Epithelial cell of esophagus (primary cell): ENCODE results near the gene CELA1.
"Not testable (repeated sequence)": the region's sequence is repeated elsewhere in the genome, so short reads cannot be mapped to it uniquely, and the experiment has no call there.

ENCODE experiments used
- DNase-seq: peaks from one replicate; pipeline ENCODE4 v3.0.0; 2010; ENCODE audit warnings: low read depth
- H3K4me3 ChIP-seq: 2 replicates; pipeline ENCODE4 v1.5.1; 2011; ENCODE audit warnings: mild to moderate bottlenecking, low read length, control low read depth
- CTCF ChIP-seq: IDR thresholded peaks from 2 replicates; pipeline ENCODE4 v1.5.1; 2011; ENCODE audit warnings: low read depth, mild to moderate bottlenecking, low read length, control low read depth, inconsistent platforms; ENCODE audit not compliant: insufficient read depth; ENCODE audit errors: missing control alignments

CELA1 gene

GRCh38 chr12:51345681-51346080 lies 798 bp downstream of the CELA1 start:
- no peak for TF ChIP-seq CTCF
- H3K4me3 ChIP-seq, result no peak overlapping the region
- DNase-seq, result no peak

- DNase-seq, result peak; percentile 50
- H3K4me3 ChIP-seq, result no peak overlapping the region
- TF ChIP-seq CTCF, result no peak
Measured at GRCh38 chr12:51343201-51343600, 3.3 kb downstream of the CELA1 start.

- no peak overlapping the region for H3K4me3 ChIP-seq
- DNase-seq, result no peak
- TF ChIP-seq CTCF, result no peak
Measured at GRCh38 chr12:51342416-51342815, 4.1 kb downstream of the CELA1 start.

- no peak overlapping the region for H3K4me3 ChIP-seq
- peak; percentile 100 for TF ChIP-seq CTCF
Measured at GRCh38 chr12:51341251-51342007, 5.0 kb downstream of the CELA1 start.

GRCh38 chr12:51339750-51340149 lies 6.7 kb downstream of the CELA1 start:
- no peak for TF ChIP-seq CTCF
- DNase-seq, result no peak
- no peak overlapping the region for H3K4me3 ChIP-seq

More at GRCh38 chr12:51341251-51342007, 5.0 kb downstream of the CELA1 start:
- peak; percentile 70 for DNase-seq

GRCh38 chr12:51337336-51337735 lies 9.1 kb downstream of the CELA1 start:
- not testable (repeated sequence) for H3K4me3 ChIP-seq, DNase-seq

- DNase-seq, result no peak
- TF ChIP-seq CTCF, result no peak
- no peak overlapping the region for H3K4me3 ChIP-seq
Measured at GRCh38 chr12:51335931-51336330, 10.5 kb downstream of the CELA1 start.
